ENCODE data around the gene DHCR7. TPM values are rescaled to one million over a fixed set of nuclear protein-coding genes. Genes with fewer than 3 reads are reported as not detected.

Gene DHCR7
- total RNA-seq, 3 donors from 2014 or later (not counting 1 experiment from before 2014, with no cell fraction given), result 12.5 to 18.1 (median 15.9) TPM

DNA sequence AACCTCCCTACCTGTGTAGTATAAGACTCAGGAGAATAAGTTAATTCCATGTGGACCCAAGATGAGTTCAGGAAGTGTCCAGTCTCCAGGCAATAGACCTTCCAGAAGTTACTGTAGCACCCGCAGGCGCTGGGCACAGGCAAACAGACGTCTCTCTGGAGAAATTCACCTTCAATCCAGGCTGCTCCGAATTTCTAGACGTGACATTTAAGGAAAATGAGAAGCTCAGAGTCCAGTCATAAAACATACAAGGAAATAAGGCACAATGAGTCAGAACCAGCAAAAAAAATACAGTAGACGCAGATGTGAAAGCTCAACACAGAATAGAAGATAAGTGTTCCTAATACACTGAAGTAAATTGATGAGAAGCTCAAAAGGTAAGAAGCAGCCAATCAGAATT is 19.0 kb upstream of the DHCR7 start:
- Histone ChIP-seq H3K4me1 (ENCODE audit: control insufficient read depth, insufficient read depth, low read length) (no peaks in the 10 kb centered on the region), H3K27me3 (ENCODE audit: control insufficient read depth, insufficient read depth, low read length) (no peaks in the 10 kb centered on the region), H3K27ac (ENCODE audit: low read length) (no peak overlapping the region), H3K9me3 (ENCODE audit: control insufficient read depth, insufficient read depth, low read length) (no peaks in the 10 kb centered on the region), H3K36me3 (ENCODE audit: control insufficient read depth, insufficient read depth, low read length) (peaks cover 34% of the 10 kb centered on the region), H3K4me3 (ENCODE audit: low read length) (no peak overlapping the region)
- H3K27ac Mint-ChIP-seq, result no peak overlapping the region
- peaks cover 0 to 12% of the 10 kb centered on the region in 2 donors for H3K4me1 Mint-ChIP-seq
- TF ChIP-seq, protein P1, sequence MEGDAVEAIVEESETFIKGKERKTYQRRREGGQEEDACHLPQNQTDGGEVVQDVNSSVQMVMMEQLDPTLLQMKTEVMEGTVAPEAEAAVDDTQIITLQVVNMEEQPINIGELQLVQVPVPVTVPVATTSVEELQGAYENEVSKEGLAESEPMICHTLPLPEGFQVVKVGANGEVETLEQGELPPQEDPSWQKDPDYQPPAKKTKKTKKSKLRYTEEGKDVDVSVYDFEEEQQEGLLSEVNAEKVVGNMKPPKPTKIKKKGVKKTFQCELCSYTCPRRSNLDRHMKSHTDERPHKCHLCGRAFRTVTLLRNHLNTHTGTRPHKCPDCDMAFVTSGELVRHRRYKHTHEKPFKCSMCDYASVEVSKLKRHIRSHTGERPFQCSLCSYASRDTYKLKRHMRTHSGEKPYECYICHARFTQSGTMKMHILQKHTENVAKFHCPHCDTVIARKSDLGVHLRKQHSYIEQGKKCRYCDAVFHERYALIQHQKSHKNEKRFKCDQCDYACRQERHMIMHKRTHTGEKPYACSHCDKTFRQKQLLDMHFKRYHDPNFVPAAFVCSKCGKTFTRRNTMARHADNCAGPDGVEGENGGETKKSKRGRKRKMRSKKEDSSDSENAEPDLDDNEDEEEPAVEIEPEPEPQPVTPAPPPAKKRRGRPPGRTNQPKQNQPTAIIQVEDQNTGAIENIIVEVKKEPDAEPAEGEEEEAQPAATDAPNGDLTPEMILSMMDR (IDR thresholded peaks at IDR 0.05), result no peak
- H3K27me3 Mint-ChIP-seq (ENCODE audit: low read depth in 2 of 2), result no peaks in the 10 kb centered on the region
- intact Hi-C loops (cut with micrococcal nuclease), result no loop called here
- no peak for ATAC-seq
- WGBS (ENCODE audit: insufficient coverage), result over 99% methylated on average over 5 of the region's 6 CpGs
- H3K9me3 Mint-ChIP-seq, result no peaks in the 10 kb centered on the region
- no peak overlapping the region for H3K4me3 Mint-ChIP-seq
- H3K36me3 Mint-ChIP-seq, result peaks cover 13% of the 10 kb centered on the region
- no peak for DNase-seq

DNA sequence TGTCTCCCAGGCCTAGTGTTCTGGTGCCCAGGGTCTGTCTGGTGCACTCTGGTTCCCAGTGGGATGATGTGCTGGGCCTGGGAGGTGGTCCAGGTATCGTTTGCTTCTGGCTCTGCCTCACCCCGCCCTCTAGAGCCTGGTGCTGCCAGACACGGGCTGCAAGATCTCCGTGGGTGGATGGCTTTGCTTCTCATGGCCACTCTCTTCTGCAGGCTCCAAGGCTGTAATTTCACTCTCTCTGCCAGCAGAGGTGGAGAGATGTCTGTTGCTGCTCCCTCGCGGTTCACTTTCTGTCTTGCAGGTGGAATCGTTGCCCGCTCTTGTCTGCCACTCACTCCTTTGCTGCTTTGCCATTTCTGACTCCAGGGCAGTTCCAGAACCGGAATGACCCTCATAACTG is 18.2 kb upstream of the DHCR7 start:
- Histone ChIP-seq H3K4me1 (ENCODE audit: control insufficient read depth, insufficient read depth, low read length) (no peaks in the 10 kb centered on the region), H3K36me3 (ENCODE audit: control insufficient read depth, insufficient read depth, low read length) (peaks cover 35% of the 10 kb centered on the region), H3K27ac (ENCODE audit: low read length) (no peak overlapping the region), H3K4me3 (ENCODE audit: low read length) (no peak overlapping the region), H3K27me3 (ENCODE audit: control insufficient read depth, insufficient read depth, low read length) (no peaks in the 10 kb centered on the region), H3K9me3 (ENCODE audit: control insufficient read depth, insufficient read depth, low read length) (no peaks in the 10 kb centered on the region)
- H3K27me3 Mint-ChIP-seq (ENCODE audit: low read depth in 2 of 2), result no peaks in the 10 kb centered on the region
- no peaks in the 10 kb centered on the region for H3K9me3 Mint-ChIP-seq
- H3K4me1 Mint-ChIP-seq, result peaks cover 0 to 12% of the 10 kb centered on the region in 2 donors
- DNase-seq (no peak), ATAC-seq (no peak)
- peaks cover 13% of the 10 kb centered on the region for H3K36me3 Mint-ChIP-seq
- WGBS (ENCODE audit: insufficient coverage), result 97% methylated on average over 9 of the region's 9 CpGs
- intact Hi-C loops (cut with micrococcal nuclease), result no loop called here
- TF ChIP-seq, protein P1 (IDR thresholded peaks at IDR 0.05), result no peak
- no peak overlapping the region for H3K4me3 Mint-ChIP-seq
- H3K27ac Mint-ChIP-seq, result no peak overlapping the region

- H3K9me3 Mint-ChIP-seq, result no peaks in the 10 kb centered on the region
- intact Hi-C loops (cut with micrococcal nuclease), result no loop called here
- Histone ChIP-seq H3K4me1 (ENCODE audit: control insufficient read depth, insufficient read depth, low read length) (no peaks in the 10 kb centered on the region), H3K27ac (ENCODE audit: low read length) (no peak overlapping the region), H3K36me3 (ENCODE audit: control insufficient read depth, insufficient read depth, low read length) (peaks cover 39% of the 10 kb centered on the region), H3K27me3 (ENCODE audit: control insufficient read depth, insufficient read depth, low read length) (no peaks in the 10 kb centered on the region), H3K9me3 (ENCODE audit: control insufficient read depth, insufficient read depth, low read length) (no peaks in the 10 kb centered on the region), H3K4me3 (ENCODE audit: low read length) (no peak overlapping the region)
- H3K27ac Mint-ChIP-seq, result peak overlapping the region in 1 of 2 donors; percentile 29
- no peak overlapping the region for H3K4me3 Mint-ChIP-seq
- TF ChIP-seq, protein P1 (IDR thresholded peaks at IDR 0.05), result no peak
- H3K27me3 Mint-ChIP-seq (ENCODE audit: low read depth in 2 of 2), result no peaks in the 10 kb centered on the region
- ATAC-seq (no peak), DNase-seq (no peak)
- H3K36me3 Mint-ChIP-seq, result peaks cover 25% of the 10 kb centered on the region
- 97% methylated on average over 4 of the region's 4 CpGs for WGBS (ENCODE audit: insufficient coverage)
- H3K4me1 Mint-ChIP-seq, result peaks cover 6 to 7% of the 10 kb centered on the region in 2 donors
Observed at GRCh38 chr11:71465054-71465453, 16.9 kb upstream of the DHCR7 start.
